Left kidney (tissue), 2 donors: ENCODE measurements around the gene GPR157. TPM values are rescaled to one million over a fixed set of nuclear protein-coding genes. Genes with fewer than 3 reads are reported as not detected.
"Not testable (repeated sequence)": the region's sequence is repeated elsewhere in the genome, so short reads cannot be mapped to it uniquely, and the experiment has no call there.

Experiments
- DNase-seq: peaks from one replicate; pipeline ENCODE4 v3.0.0-alpha.2; 2013
- polyA plus RNA-seq: library from polyadenylated mRNA; unstranded; fragments of 120-200 nt; gene quantifications from one replicate; pipeline ENCODE4 v1.2.1, GENCODE V29; 2013; ENCODE audit not compliant: insufficient read length

GPR157 gene
- polyA plus RNA-seq, 1 donor: 1.4 TPM

DNA sequence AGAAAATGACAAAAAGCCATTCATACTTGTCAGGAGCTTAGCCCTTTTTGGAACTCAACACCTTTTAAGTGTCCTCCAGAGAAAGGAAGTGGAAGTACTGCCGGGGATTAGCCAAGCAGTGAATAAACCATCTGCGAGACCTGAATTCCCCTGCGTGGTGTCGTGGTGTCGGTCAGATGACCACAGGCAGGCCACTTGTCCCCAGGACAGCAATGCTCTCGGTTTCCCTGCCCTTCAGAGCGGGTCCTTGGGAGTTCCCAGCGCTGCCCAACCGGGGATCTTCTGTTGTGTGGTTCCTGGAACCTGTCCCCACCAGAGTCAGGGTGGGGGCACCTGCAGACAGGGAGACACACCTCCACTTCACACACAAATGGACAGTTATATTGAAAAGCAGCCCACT lies 9.2 kb downstream of the GPR157 start:
- no peak for DNase-seq

DNA sequence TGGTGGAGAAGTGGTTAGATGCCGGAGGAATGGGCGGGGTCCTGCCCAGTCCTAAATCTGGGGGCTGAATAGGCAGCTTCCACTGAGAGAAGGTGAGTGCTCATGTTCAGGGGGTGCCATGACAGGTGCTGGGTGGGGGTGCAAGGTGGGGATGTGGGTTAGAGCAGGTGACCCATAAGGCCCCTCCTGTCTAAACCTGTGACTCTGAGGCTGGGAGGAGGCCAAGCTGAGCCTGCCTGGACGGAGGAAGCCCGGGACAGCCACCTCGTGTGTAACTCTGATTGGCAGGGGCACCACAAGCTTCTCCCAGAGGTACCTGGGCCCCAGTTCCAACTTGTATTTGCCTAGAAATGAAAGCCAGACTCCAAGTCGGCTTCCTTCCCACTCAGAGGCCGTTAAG lies 10.7 kb downstream of the GPR157 start:
- DNase-seq: no peak

DNA sequence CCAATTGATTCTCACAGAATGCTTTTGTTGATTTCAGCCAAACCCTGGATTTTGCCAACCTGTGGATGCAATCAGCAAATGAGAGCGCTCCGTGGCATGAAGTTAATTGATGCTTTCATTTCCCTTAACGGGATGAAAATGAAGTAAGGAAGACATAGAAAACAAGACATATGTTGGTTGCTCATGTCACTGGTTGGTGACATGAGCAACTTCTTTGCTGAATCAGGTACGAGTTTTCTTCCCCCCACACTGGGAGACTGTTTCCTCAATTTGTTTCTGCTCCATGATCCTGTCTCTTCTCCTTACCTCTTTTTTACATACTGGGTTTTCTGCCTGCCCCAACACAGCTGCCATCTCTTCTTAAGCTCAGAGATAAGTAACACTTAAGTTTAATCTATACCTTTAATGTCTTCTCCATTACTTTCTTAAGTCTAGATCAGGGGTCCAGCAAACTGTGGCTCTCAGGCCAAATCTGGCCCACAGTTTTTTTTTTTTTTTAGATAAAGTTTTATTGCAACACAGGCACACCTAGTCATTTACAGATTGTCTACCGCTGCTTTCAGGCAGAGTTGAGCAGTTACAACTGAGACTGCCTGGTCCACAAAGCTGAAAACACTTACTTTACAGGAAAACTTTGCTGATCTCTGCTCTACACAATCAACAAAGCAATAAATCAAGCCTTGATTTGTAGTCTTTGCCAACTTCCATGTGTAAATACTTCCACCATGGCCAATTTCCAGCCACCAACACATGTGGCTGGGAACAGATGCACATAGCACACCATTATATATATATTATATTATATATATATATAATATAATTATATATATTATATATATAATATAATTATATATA lies 13.3 kb downstream of the GPR157 start:
- DNase-seq: no peak

DNA sequence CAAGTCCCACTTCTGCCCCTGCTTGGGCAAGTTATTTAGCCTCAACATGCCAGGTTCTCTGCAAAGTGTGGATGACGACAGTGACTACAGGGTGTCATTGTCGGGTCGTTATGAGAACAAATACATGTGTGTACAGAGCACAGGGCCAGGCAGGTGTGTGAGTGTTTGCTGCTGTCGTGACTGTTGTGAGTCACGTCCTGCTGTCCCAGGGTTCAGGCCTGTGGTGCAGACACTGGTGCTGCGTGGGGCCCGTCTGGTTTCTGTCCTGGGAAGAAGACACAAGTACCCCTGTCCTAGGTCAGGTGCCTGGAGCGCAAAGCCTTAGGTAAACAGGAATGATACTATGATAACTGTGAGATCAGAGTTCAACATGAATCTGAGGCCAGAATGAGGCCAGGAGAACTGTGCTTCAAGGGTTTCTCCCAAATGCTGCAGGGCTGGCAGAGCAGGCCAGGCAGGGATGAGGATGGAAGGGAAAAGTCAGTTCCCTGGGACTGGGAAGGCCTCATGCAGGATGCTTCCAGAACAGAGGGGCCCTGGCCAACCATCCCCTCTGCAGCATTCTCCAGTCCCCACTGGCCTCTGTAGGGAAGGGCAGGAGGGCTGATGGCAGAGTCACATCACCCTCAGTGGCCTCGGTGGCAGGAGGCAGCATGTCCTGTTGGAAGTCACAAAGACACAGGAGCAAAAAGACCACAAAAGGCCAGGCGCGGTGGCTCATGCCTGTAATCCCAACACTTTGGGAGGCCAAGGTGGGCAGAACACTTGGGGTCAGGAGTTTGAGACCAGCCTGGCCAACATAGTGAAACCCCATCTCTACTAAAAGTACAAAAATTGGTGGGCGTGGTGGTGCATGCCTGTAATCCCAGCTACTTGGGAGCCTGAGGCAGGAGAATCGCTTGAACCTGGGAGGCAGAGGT lies 15.7 kb downstream of the GPR157 start:
- DNase-seq: no peak

DNA sequence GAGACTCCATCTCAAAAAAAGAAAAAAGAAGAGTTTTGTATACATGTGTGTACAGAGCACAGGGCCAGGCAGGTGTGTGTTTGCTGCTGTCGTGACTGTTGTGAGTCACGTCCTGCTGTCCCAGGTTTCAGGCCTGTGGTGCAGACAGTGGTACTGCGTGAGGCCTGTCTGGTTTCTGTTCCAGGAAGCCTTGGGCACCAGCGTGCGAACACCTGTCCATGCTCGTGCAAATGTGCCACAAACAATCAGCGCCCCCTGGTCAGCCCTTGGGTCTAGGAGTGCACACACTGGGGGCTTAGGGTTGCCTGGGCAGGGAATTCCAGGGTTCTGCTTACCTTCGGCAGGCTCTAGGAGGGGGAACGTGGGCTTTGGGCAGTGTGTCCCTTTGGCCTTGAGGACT lies 16.9 kb downstream of the GPR157 start:
- no peak for DNase-seq

DNA sequence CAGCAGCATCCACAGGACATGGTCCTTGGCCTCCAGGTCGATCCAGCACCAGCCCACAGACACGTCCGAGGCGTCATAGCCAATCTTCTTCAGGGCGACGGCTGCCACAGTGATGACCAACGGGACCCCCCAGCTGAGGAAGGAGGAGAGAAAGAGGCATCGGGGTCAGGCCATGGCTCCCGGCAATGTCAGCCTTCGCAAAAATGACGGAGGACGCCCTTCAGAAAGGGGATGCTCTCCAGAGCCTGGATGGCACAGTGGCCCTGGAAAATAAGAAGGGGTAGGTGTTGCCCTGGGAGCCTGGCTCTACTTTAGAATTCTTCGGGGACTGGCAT lies 17.6 kb downstream of the GPR157 start:
- DNase-seq: no peak

DNA sequence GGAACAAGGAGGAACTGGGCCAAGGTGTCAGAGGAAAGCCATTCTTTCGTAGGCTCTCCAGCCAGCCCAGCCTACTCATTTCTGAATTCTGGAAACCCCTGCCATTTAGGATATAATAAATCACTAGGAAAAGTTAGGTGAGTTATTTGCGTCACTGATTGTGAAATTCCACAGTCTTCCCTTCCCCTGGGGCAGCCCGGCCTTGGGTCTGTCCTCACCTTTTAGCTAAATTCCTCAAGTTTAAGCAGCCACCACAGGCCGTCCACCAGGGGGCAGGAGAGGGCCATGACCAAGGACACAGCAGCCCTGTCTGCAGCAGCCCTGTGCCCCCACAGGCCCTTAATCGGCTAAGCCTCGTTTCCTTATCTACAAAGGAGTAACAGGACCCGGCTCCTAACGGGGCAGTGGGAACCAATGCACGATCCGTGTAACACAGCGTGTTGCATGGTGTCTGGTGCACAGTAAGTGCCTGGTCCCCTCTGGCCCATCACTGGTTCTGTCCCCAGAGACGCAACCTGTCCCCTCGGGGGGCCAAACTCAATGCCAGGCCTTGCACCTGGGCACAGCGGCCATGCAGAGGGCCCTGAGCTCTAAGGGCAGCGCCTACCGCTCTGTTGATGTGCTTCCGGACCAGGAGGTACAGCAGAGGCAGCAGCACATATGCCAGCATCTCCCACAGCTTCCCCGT lies 18.1 kb downstream of the GPR157 start:
- DNase-seq: peak; percentile 86

DNA sequence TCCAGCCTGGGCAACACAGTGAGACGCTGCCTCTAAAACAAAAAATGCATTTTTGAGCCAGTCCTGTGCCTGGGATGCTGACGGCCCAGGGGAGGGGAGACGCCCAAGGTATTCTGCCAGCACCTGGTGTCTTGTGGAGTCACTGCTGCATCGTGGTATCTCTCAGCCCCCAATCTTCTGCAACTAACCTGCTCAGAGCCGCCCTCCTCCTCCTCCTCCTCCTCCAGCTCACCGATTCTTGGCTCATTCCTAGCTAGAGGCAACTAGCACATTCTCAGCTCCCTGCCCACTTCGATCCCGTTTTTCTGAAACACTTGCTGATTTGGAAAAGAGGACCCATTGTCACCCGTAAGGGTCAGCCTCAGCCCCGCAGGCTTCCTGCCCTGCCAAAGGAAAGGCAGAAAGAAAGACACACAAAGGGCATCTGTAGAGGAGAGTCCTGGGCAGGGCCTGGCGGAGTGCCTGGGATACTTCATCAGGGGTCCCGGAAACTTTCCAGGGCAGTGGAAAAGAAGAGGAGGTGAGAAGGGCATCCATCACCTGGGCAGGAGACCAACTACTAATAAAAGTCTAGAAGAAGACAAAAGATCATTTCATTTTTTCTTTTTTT lies 20.7 kb downstream of the GPR157 start:
- DNase-seq: no peak

DNA sequence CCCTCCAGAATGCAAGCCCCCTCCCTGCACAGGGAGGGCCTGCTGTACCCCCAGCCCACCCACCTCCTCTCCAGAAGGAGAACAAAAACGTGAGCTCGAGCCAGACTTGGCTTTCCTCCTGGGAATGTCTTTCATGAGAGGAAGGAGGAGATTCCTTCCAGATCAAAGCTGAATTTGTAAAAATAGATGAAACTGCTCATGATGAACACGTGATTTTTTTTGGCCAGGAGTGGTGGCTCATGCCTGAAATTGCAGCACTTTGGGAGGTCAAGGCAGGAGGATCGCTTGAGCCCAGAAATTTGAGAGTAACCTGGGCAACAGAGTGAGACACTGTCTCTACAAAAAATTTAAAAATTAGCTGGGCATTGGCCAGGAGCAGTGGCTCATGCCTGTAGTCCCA lies 21.8 kb downstream of the GPR157 start:
- no peak for DNase-seq

DNA sequence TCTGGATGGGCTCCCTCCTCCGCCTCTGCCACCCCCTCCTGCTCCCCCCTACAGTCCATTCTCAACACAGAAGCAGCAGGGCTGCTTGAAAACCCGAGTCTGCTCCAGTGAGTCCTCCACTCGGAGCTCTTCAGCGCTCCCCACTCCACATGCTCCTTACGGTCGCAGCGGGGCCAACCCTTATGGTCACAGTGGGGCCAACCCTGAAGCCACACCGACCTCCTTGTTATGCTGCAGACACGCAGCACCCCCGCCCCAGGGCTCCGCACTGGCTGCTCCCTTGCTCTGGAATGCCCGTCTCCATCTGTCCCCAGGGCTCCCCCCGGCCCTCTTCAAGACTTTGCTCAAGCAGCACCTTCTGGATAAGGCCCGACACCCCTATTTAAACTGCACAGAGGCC lies 22.6 kb downstream of the GPR157 start:
- no peak for DNase-seq

DNA sequence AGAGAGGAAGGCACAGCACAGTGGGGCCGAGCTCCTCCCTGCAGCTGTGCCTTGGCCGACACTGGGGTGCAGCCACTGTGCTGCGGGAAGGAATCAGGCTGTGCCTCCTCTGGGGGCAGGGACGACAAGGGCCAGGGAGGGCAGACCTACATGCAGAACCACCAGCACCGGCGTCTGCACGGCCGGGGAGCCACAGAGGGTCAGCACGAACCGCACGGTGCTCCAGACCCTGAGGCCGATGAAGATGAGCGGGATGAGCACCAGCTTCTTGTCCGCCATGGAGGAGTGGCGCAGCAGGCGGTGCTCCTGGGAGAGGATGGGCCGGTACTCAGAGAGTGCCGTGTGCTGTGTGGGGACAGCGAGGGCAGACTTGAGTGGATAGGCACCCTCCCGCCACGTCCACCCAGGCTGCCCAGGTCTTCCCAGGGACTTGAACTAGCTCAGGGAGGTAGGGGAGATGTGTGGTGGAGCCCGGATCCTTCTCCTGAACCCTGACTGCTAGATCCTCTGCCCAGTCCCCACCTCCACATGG lies 23.5 kb downstream of the GPR157 start:
- DNase-seq: no peak

DNA sequence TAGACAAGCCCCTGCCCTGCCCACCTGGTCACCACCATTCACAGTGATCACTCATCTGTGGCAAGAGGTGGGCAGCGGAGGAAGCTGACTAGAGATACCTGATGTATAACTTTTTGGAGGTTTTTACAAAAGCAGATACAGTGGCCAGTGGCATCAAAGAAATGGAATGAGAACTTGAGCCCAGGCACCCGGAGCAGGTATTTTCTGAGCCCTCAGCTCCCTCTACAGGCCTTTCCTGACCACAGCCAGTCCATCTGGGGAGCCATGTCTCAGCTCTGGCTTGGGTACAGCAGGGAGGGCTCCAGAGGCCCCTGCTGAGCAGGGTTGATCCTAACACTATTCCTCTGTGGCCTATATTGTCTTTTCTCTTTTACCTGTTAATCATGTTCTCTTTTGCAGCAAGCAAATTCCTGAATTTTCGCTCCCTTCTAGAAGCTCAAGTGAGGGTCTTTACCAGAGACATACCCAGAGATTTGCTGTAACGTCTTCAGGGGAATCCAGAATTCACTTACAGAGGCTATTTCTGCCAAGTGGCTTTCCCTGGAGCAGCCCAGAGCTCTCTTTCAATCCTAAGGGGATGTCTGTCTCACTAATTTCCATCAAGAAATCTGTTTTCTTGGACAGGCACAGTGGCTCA lies 27.3 kb downstream of the GPR157 start:
- DNase-seq: peak; percentile 57

DNA sequence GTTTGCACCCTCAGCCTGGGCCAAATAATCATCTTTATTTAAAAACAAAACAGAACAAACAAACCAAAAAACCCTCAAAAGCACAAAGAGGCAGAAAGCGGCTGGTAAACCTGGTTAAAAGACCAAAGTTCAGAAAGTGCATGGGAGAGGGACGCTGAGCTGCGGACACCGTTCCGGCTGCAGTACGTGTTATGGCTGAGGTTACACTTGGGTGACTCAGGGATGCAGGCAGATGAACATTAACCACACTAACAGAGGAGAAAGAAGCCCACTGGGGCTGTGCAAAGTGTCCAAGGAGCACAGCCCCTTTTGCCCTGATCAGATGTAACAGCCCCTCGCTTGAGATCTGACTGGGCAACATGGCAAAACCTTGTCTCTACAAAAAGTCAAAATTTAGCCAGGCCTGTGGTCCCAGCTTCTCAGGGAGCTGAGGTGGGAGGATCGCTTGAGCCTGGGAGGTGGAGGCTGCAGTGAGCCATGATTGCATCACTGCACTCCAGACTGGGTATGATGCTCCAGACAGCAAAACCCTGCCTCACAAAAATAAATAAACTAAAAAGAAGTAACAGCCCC lies 28.3 kb downstream of the GPR157 start:
- DNase-seq: no peak

DNA sequence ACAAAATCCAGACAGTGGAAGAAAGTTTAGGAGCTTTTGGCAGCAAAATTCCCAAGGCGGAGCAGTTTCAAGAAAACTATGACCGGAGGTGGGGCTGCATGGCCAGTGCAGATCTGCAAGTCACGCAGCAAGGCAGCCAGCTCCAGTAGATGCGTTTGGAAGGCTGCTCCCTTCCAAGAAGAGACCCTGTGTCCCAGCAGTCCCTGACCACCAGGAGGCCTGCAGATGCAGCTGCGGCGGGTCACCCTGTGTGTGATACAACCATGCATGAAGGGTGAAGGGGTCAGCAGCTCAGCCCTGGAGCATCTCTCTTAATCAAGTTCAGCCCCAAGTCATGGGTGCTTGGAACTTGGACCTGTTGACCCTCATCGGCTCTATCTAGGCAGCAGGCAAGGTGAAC lies 29.3 kb downstream of the GPR157 start:
- no peak for DNase-seq

DNA sequence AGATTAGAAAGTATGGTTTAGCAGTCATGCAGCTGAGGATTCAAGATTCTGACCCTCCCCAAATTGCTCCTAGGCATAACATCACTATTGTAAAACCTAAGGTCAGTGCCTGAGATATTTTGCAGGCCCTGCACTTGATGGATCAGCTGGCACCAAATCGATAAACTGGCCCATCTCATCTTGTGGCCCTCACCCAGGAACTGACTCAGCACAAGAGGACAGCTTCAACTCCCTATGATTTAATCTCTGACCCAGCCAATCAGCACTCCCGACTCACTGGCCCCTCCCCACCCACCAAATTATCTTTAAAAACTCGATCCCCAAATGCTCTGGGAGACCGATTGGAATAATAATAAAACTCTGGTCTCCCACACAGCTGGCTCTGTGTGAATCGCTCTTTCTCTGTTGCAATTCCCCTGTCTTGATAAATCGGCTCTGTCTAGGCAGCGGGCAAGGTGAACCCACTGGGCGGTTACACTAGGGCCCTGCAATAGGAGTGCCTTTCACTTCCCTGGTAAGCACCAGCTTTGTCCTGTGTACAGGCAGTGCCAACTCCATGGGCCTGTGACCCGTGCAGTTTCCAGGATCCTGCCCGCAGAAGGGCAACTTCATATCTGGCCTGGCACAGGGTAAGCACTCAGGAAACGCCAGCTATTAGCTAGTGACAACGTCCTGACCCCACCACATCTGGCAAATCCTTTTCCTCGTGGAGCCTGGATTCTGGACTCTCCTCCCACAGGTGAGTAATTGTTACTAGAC lies 30.8 kb downstream of the GPR157 start:
- no peak for DNase-seq

DNA sequence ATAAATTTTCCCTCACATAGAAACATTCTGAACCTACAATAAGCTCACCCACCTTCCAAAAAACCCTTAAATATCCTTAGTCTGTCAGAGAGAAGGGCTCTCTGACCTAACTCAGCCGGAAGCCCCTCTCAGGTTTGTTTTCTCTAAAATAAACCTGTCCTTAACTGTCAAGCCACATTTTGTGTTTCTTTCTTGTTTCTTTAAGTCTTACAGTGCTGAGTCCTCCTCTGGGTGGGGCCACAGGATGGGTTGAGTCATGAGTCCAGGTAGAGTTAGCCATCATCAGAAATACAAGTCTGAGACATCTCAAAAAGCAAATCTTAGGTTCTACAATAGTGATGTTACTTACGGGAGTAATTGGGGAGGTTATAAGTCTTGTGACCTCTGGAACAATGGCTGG lies 33.1 kb downstream of the GPR157 start:
- no peak for DNase-seq

DNA sequence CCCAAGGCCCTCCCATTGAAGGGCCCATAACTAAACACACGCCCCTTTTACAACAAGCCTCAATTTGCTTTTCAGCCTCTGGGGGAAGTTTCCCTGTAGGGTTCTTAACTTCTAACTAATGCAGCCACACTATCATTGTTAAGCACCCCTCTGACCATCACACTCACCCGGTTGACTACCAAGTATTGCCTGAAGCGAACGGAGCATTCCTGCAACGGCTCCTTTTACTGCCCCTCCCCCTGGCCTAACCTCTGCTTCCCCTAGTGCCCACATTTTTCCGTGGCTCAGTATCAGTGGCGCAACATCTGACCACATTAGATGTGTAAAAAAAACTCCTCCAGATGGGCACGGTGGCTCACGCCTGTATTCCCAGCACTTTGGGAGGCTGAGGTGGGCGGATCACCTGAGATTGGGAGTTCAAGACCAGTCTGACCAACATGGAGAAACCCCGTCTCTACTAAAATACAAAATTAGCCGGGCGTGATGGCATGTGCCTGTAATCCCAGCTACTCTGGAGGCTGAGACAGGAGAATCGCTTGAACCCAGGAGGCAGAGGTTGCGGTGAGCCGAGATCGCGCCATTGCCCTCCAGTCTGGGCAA lies 34.8 kb downstream of the GPR157 start:
- DNase-seq: not testable (repeated sequence)

DNA sequence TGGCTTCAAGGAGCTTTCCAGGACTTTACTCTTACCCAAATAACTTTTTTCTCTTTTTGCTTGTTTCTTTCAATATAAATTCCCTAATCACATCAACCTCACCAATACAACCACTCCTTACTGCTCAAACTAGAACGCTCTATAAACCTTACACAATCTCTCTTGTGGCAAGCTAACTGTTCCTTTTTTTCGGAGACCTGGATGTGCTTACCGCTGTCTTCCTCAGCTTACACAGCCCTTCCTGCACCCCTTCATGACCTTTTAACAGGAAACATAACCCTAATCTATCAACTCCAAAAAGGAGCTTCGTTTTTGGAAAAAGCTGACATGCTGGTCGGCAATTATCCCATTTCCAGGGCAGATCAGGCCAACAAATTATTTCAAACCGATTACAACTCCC lies 35.3 kb downstream of the GPR157 start:
- DNase-seq: no peak

DNA sequence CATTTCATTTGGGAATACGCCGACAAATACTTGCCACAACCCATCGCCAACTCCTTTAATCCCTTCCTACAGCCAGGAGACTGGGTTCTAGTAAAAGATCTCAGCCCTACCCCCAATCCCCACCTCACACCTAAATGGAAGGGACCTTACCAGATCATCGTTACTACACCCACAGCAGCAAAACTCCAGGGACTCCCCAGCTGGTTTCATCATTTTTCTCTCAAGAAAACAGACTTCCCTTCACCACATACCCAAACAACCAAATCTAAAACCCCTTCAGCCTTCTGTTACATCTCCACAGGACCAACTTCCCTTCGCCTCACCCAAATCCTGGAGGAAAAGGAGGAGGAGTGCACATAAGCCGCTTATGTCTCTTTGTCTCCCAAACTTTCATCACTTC lies 35.8 kb downstream of the GPR157 start:
- DNase-seq: no peak

DNA sequence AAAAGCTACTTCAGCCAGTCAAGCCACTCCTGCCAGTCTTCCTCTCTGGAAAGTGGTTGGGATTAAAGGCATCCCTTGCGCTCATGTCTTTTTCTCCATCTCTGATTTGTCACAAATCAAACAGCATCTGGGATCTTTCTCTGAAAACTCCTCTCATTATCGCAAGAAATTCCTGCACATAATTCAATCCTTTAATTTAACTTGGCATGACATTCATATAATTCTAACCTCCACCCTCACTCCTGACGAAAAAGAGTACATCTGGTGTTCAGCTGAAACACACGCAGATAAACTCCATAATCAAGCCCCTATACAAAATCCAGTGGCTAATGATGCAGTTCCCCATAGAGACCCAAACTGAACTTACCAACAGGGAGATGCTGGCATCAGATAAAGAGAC lies 40.1 kb downstream of the GPR157 start:
- DNase-seq: no peak
